GM23248 (cell line): ENCODE measurements around the gene NHEJ1. TPM values are rescaled to one million over a fixed set of nuclear protein-coding genes. Genes with fewer than 3 reads are reported as not detected.

Experiments used
- DNase-seq: peaks from one replicate; pipeline ENCODE4 v3.0.0-alpha.2; 2015
- H2AFZ ChIP-seq: fragments of 200-600 bp; sonication (generic); 2 replicates; pipeline ENCODE4 v1.6.1; 2016; ENCODE audit warnings: antibody characterized with exemption
- H3F3A ChIP-seq: fragments of 200-600 bp; sonication (generic); 2 replicates; pipeline ENCODE4 v1.6.1; 2016; ENCODE audit warnings: mild to moderate bottlenecking, antibody characterized with exemption, mixed run types; ENCODE audit not compliant: insufficient read depth
- H3K27ac ChIP-seq: fragments of 200-600 bp; sonication (generic); 2 replicates; pipeline ENCODE4 v1.5.1; 2016; ENCODE audit warnings: mild to moderate bottlenecking
- H3K27me3 ChIP-seq: fragments of 200-600 bp; sonication (generic); replicated peaks from 2 replicates; pipeline ENCODE4 v1.6.1; 2016; ENCODE audit warnings: mild to moderate bottlenecking; ENCODE audit not compliant: insufficient read depth
- H3K36me3 ChIP-seq: fragments of 200-600 bp; sonication (generic); 2 replicates; pipeline ENCODE4 v1.6.1; 2016; ENCODE audit warnings: low read depth, mild to moderate bottlenecking
- H3K4me1 ChIP-seq: fragments of 200-600 bp; sonication (generic); 2 replicates; pipeline ENCODE4 v1.6.1; 2016; ENCODE audit warnings: mild to moderate bottlenecking; ENCODE audit not compliant: insufficient read depth
- H3K4me2 ChIP-seq: fragments of 200-600 bp; sonication (generic); one replicate; pipeline ENCODE4 v1.6.1; 2016; ENCODE audit warnings: mild to moderate bottlenecking; ENCODE audit not compliant: unreplicated experiment
- H3K4me3 ChIP-seq: fragments of 200-600 bp; sonication (generic); 2 replicates; pipeline ENCODE4 v1.5.1; 2016; ENCODE audit warnings: mild to moderate bottlenecking
- H3K79me2 ChIP-seq: fragments of 200-600 bp; sonication (generic); 2 replicates; pipeline ENCODE4 v1.6.1; 2016; ENCODE audit warnings: mild to moderate bottlenecking; ENCODE audit not compliant: insufficient read depth
- H3K9ac ChIP-seq: fragments of 200-600 bp; sonication (generic); 2 replicates; pipeline ENCODE4 v1.6.1; 2016; ENCODE audit warnings: mild to moderate bottlenecking
- H3K9me2 ChIP-seq: fragments of 200-600 bp; sonication (generic); 2 replicates; pipeline ENCODE4 v1.6.1; 2016; ENCODE audit warnings: mixed run types, mild to moderate bottlenecking, moderate library complexity; ENCODE audit not compliant: insufficient read depth
- H3K9me3 ChIP-seq: fragments of 200-600 bp; sonication (generic); one replicate; pipeline ENCODE4 v1.6.1; 2017; ENCODE audit warnings: low read depth
- H4K20me1 ChIP-seq: fragments of 200-600 bp; sonication (generic); 2 replicates; pipeline ENCODE4 v1.6.0; 2016; ENCODE audit not compliant: insufficient read depth
- EZH2 ChIP-seq: fragments of 200-600 bp; sonication (generic); IDR thresholded peaks from 2 replicates; pipeline ENCODE4 v1.6.1; 2018; ENCODE audit warnings: antibody characterized with exemption, mild to moderate bottlenecking; ENCODE audit not compliant: insufficient read depth, poor library complexity, severe bottlenecking
- EZH2phosphoT487 ChIP-seq: fragments of 200-600 bp; sonication (generic); IDR thresholded peaks from 2 replicates; pipeline ENCODE4 v1.6.1; 2018; ENCODE audit warnings: antibody characterized with exemption, moderate library complexity, mild to moderate bottlenecking, low read depth; ENCODE audit not compliant: insufficient read depth
- WGBS, 2 experiments: methylation state at CpG; one replicate each; pipeline ENCODE4 v1.1.6; 2015 to 2017; ENCODE audit warnings: low lambda C conversion rate in 2 of 2, low coverage in 1 of 2; ENCODE audit errors: missing lambda C conversion rate in 2 of 2; 5-methylcytosine and 5-hydroxymethylcytosine counted together
- in situ Hi-C: fragments of 300-500 bp; cut with MboI; formaldehyde crosslinking; loops from 2 replicates; pipeline ENCODE4 v1.15.0; 2020
- polyA plus RNA-seq: library from polyadenylated mRNA; unstranded; fragments of >200 nt; fragmentation: Nextera tagmentation; extraction: Ambion mirVana; gene quantifications from 2 replicates; pipeline ENCODE4 v1.2.1, GENCODE V29; 2016
- total RNA-seq: library from RNA; depleted of rRNA; stranded (reverse); fragments of >200 nt; shearing (Covaris generic); gene quantifications from 2 replicates; pipeline ENCODE4 v1.2.3, GENCODE V29; 2014

Gene NHEJ1
- total and polyA plus RNA-seq, 2 experiments from 2014 or later: 8.3 to 16.1 TPM

DNA sequence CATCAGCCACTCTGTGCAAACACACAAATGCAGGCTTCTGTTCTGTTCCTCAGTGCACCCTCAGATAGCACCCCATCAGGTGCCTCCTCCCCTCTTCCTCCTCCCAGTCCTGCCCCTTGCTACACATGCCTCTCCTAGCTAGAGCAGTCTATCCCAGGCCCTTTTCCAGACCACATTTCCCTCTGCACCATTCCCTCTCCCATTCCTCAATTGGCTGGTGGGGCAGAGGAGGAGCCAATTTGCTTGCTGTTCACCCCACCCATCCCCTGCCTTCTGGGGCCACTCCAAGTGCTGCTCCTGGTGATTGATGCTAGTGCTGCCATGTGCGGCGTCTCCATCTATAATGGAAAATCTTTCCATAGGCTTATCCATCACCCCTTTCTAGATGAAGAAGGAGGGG lies 124.7 kb downstream of the NHEJ1 start:
- no peaks in the 10 kb centered on the region for H3K9me3 ChIP-seq
- in situ Hi-C loops: no loop called here
- H3K27ac ChIP-seq: no peak overlapping the region
- no peaks in the 10 kb centered on the region for H3K36me3 ChIP-seq
- TF ChIP-seq EZH2: no peak
- TF ChIP-seq EZH2phosphoT487: no peak
- H2AFZ ChIP-seq: no peak overlapping the region
- no peaks in the 10 kb centered on the region for H4K20me1 ChIP-seq
- H3K4me3 ChIP-seq: no peak overlapping the region
- DNase-seq: no peak
- peaks cover 60% of the 10 kb centered on the region for H3K27me3 ChIP-seq
- H3K4me1 ChIP-seq: no peaks in the 10 kb centered on the region
- H3K9ac ChIP-seq: no peak overlapping the region
- H3K79me2 ChIP-seq: no peaks in the 10 kb centered on the region
- no peaks in the 10 kb centered on the region for H3F3A ChIP-seq
- WGBS, 2 experiments: 79 to 82% methylated on average over 2 of the region's 2 CpGs
- H3K9me2 ChIP-seq: no peaks in the 10 kb centered on the region
- H3K4me2 ChIP-seq: no peak overlapping the region

DNA sequence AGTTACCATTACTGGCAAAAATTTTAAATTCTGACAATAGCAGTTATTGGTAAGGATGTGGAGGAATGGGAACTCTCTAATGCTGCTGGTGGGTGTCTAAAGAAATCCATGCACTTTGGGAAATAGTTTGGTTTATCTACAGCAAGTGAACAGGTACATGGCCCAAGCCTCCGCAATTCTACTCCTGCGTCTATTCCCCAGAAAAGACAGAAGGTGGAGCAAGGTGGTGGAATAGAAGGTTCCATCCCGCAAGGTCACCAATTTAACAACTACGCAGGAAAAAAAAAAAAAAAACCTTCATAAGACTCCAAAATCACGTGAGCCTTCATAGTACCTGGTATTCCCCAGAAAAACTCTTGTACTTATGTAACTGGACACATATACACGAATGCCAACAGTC lies 125.8 kb downstream of the NHEJ1 start:
- no peaks in the 10 kb centered on the region for H3K9me2 ChIP-seq
- no peak for DNase-seq
- no peak for TF ChIP-seq EZH2phosphoT487
- no peak for TF ChIP-seq EZH2
- H3K36me3 ChIP-seq: no peaks in the 10 kb centered on the region
- in situ Hi-C loops: no loop called here
- 23% methylated on average over 6 of the region's 6 CpGs for WGBS, 2 experiments
- H3K4me2 ChIP-seq: no peak overlapping the region
- no peaks in the 10 kb centered on the region for H3K79me2 ChIP-seq
- H3K27me3 ChIP-seq: peaks cover 50% of the 10 kb centered on the region
- no peak overlapping the region for H2AFZ ChIP-seq
- no peak overlapping the region for H3K9ac ChIP-seq
- no peaks in the 10 kb centered on the region for H3F3A ChIP-seq
- no peaks in the 10 kb centered on the region for H3K9me3 ChIP-seq
- H3K27ac ChIP-seq: no peak overlapping the region
- H3K4me3 ChIP-seq: no peak overlapping the region
- no peaks in the 10 kb centered on the region for H3K4me1 ChIP-seq
- no peaks in the 10 kb centered on the region for H4K20me1 ChIP-seq

DNA sequence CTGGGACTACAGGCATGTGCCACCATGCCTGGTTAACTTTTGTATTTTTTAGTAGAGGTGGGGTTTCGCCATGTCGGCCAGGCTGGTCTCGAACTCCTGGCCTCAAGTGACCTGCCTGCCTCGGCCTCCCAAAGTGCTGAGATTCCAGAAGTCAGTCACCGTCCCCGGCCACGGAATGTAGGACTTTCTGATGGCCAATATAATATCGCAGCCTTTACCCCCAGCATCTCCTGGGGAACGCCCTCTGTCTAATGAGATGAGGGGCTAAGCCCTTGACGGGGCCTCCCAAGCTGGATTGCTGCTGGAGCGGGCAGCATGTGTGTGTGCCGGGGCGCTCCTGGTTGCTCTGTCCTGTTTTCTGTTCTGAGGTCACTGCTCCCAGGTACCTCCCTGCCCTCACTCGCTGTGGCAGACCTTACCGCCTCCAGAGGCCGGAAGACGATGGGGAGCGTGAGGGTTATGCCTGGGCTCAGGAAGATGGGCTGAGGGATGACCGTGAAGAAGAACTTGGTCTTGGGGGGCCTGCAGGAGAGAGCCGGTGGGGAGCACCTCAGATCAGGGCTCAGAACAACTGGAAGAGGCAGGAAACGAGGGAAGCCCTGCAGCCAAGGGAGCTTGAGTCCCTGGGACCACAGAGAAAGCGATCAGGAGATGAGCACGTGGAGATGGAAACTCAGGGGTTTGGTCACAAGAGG lies 128.4 kb downstream of the NHEJ1 start:
- Histone ChIP-seq H4K20me1 (no peaks in the 10 kb centered on the region), H3F3A (no peaks in the 10 kb centered on the region), H3K4me3 (no peak overlapping the region), H3K79me2 (no peaks in the 10 kb centered on the region), H3K4me2 (no peak overlapping the region), H3K27me3 (peaks cover 35% of the 10 kb centered on the region), H3K27ac (no peak overlapping the region), H3K36me3 (no peaks in the 10 kb centered on the region), H3K9me3 (no peaks in the 10 kb centered on the region), H3K9me2 (no peaks in the 10 kb centered on the region), H3K4me1 (no peaks in the 10 kb centered on the region), H2AFZ (no peak overlapping the region), H3K9ac (no peak overlapping the region)
- DNase-seq: no peak
- whole genome bisulfite sequencing, 2 experiments: 70 to 71% methylated on average over 23 of the region's 23 CpGs
- in situ Hi-C loops: no loop called here
- TF ChIP-seq EZH2phosphoT487 (no peak), EZH2 (no peak)

DNA sequence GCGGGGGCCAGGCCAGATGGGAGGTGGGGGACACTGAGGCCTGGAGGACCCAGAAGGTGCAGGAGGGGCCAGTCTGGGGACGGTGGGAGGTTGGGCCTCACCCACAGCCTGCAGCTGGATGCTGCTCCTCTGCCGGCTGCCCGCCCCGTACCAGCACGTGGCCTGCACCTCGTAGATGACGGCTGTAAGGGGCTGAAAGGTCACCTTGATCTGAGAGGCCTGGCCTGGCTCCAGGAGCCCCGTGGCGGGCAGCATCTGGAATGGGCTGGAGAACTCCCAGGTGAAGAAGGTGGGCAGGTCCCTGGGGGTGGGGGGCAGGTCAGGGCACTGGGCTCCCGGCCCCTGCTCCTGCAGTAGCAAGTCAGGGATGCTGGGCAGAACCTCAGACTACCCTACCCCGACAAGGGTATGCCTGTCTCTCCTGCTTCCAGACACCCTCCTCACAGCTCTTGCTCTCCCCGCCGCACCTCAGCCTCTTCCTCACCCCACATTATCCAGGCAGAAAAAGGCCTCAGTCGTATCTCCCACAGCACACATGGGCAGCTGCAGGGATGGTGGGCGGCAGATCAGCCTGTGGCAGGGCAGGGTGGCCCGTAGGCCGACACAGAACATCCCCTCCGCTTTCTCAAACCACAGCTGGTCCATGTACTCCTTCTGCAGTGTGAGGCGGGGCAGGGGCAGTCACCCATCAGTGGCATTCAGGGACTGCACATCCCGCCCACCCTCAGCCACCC lies 129.4 kb downstream of the NHEJ1 start:
- H3K4me2 ChIP-seq: no peak overlapping the region
- H3K79me2 ChIP-seq: no peaks in the 10 kb centered on the region
- no peaks in the 10 kb centered on the region for H4K20me1 ChIP-seq
- no peaks in the 10 kb centered on the region for H3K9me2 ChIP-seq
- no peaks in the 10 kb centered on the region for H3K4me1 ChIP-seq
- H3K27ac ChIP-seq: no peak overlapping the region
- no peak for DNase-seq
- peaks cover 37% of the 10 kb centered on the region for H3K27me3 ChIP-seq
- 40 to 48% methylated on average over 15 to 21 of the region's 21 CpGs for WGBS, 2 experiments
- no peaks in the 10 kb centered on the region for H3K9me3 ChIP-seq
- H3K4me3 ChIP-seq: no peak overlapping the region
- in situ Hi-C loops: no loop called here
- TF ChIP-seq EZH2phosphoT487: no peak
- no peak for TF ChIP-seq EZH2
- no peak overlapping the region for H3K9ac ChIP-seq
- H2AFZ ChIP-seq: no peak overlapping the region
- H3F3A ChIP-seq: no peaks in the 10 kb centered on the region
- no peaks in the 10 kb centered on the region for H3K36me3 ChIP-seq
